ENCODE measurements around the gene MYH11.
A peak's percentile ranks its signal among the peaks of the same experiment; 100 is the strongest.
"Not testable (repeated sequence)": the region's sequence is repeated elsewhere in the genome, so short reads cannot be mapped to it uniquely, and the experiment has no call there.

Gene MYH11

GRCh38 chr16:15672514-15673167 is 184.2 kb downstream of the MYH11 start:
- TF ChIP-seq CTCF (IDR thresholded peaks at IDR 0.05; ENCODE audit: low read depth, low read length), result no peak
- peak; percentile 94 for DNase-seq (ENCODE audit: extremely low read depth, low read depth)

GRCh38 chr16:15672127-15672513 is 184.7 kb downstream of the MYH11 start:
- DNase-seq (ENCODE audit: extremely low read depth, low read depth), result not testable (repeated sequence)

GRCh38 chr16:15671530-15672117 is 185.2 kb downstream of the MYH11 start:
- DNase-seq (ENCODE audit: extremely low read depth, low read depth), result no peak
- TF ChIP-seq CTCF (IDR thresholded peaks at IDR 0.05; ENCODE audit: low read depth, low read length), result no peak

- no peak for TF ChIP-seq CTCF (IDR thresholded peaks at IDR 0.05; ENCODE audit: low read depth, low read length)
- DNase-seq (ENCODE audit: extremely low read depth, low read depth), result no peak
Measured at GRCh38 chr16:15667091-15667742, 189.6 kb downstream of the MYH11 start.

GRCh38 chr16:15665107-15665506 is 191.7 kb downstream of the MYH11 start:
- no peak for DNase-seq (ENCODE audit: extremely low read depth, low read depth)
- TF ChIP-seq CTCF (IDR thresholded peaks at IDR 0.05; ENCODE audit: low read depth, low read length), result no peak

- DNase-seq (ENCODE audit: extremely low read depth, low read depth), result no peak
- TF ChIP-seq CTCF (IDR thresholded peaks at IDR 0.05; ENCODE audit: low read depth, low read length), result no peak
Measured at GRCh38 chr16:15660203-15660601, 196.6 kb downstream of the MYH11 start.

GRCh38 chr16:15658556-15658955 is 198.3 kb downstream of the MYH11 start:
- no peak for DNase-seq (ENCODE audit: extremely low read depth, low read depth)
- no peak for TF ChIP-seq CTCF (IDR thresholded peaks at IDR 0.05; ENCODE audit: low read depth, low read length)

Measured in AG09319 (cell line).